GM18498 (cell line): ENCODE results near the gene XPO6.
"Not testable (repeated sequence)": the region's sequence is repeated elsewhere in the genome, so short reads cannot be mapped to it uniquely, and the experiment has no call there.

ENCODE experiments used
- ATAC-seq: cut with Tn5 transposase; IDR thresholded peaks from one replicate; pipeline ENCODE4 v1.9.1; 2021; ENCODE audit warnings: mild to moderate bottlenecking, moderate library complexity; ENCODE audit not compliant: unreplicated experiment

XPO6 gene

GRCh38 chr16:28117168-28117565 is 94.6 kb downstream of the XPO6 start:
- ATAC-seq, result no peak

- ATAC-seq, result not testable (repeated sequence)
Measured at GRCh38 chr16:28115866-28116265, 95.9 kb downstream of the XPO6 start.

GRCh38 chr16:28112908-28113307 is 98.9 kb downstream of the XPO6 start:
- no peak for ATAC-seq

- no peak for ATAC-seq
Measured at GRCh38 chr16:28110977-28111376, 100.8 kb downstream of the XPO6 start.

- no peak for ATAC-seq
Measured at GRCh38 chr16:28110479-28110878, 101.3 kb downstream of the XPO6 start.

DNA sequence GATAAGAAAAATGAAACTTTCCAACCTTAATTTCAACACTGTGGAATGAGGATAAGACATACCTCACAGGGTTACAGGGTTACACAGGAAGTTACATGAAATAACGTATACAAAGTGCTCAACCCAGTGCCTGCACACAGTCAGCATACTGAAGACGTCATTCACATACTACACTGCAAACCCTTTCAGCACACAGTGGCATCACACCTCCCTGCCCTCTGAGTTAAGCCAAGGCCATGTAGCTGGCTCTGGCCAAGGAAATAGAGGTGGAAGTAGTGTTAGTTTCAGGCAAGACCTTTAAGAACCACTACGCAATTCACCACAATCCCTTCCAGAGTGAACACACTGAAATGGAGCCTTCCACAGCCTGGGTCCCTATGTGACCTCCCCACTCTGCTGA is 101.7 kb downstream of the XPO6 start:
- ATAC-seq, result no peak

GRCh38 chr16:28108590-28109247 is 103.0 kb downstream of the XPO6 start:
- ATAC-seq, result no peak

DNA sequence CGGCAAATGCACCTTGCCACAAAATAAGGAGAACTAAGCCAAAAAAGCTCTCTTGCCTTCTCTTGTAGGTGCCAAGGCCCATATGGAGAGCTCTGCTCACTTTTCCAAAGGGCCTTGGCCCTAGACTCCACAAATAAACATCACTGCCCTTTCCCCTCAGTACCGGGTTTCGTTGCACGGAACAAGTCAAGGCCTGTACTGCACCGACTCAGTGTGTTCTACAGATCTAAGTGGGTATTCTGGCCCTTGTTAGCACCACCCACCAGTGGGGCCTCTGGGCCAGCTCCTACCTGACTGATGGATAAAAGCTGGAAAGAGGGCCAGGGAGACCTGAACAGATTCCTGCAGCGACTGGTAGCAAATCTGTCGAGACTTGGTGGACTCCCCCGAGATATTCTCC is 104.5 kb downstream of the XPO6 start:
- no peak for ATAC-seq

DNA sequence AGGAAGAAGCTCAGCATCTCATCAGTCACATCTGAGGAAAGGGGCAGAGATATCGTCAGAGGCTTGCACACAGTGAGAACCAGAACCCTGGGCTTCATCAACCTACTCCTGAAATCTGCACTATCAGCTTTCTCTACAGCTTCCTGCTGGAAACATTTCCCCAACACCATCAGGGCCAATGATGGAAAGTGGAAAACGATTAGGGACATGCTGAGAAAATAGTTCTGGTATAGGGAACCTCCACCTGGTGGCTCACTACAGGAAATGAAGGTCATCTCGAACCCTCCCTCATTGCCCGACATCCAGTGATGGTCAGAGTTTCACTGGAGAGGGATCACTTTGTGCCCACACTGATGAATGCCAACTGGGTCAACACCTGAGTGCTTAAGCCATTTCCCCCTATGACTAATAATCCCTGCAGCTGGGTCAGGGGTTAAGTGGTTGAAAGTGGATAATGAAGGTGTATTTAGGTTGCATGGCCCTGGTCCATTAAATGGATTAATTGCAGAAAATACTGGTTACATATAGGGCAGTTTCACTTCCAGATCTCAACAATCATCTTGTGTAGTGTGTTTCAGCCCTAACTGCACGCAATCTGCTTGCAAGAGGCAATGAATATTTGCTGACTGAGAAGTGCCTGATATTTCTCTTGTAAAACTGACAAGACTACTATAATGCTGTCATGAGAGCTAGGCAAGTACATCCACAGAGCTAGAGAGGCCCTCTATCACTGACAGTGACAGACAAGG is 105.1 kb downstream of the XPO6 start:
- no peak for ATAC-seq

DNA sequence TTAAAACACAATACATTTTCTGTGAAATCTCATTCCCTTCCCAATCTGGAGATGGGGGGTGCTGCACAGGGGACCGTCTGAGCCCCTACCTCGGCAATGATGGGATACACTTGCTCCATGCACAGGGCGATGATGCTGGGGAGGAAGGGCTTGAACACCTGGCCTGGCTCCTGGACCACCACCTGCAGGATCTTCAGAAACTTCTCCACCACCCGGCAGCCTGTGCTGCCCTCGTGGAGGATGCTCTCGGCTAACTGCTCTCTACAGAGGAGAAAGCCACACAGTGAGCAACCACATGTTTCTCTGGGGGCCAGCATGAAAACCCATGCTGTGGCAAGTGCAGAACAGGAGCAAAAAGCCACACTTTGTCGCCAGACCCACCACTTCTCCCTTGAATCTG is 105.8 kb downstream of the XPO6 start:
- ATAC-seq, result no peak

GRCh38 chr16:28105297-28105696 is 106.5 kb downstream of the XPO6 start:
- ATAC-seq, result no peak

DNA sequence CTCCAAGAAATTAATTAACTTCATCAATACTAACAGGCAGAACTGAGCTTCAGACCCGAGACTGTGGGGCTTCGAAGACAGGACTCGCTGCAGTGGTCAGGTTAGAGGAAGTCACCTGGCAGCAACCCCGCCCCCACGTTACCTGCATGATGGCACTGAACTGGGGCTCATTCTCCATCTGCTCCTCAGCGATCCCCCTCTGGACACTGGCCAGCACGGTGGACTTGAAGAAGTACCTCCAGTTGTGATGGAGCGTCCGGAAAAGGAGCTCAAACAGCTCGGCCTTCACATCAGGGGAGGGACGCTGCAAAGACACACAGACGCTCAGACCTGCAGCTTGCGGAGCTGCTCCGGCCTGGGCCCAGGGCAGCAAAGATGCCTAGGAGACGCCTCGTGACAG is 107.4 kb downstream of the XPO6 start:
- ATAC-seq, result no peak

GRCh38 chr16:28103516-28104170 is 108.1 kb downstream of the XPO6 start:
- ATAC-seq, result no peak

DNA sequence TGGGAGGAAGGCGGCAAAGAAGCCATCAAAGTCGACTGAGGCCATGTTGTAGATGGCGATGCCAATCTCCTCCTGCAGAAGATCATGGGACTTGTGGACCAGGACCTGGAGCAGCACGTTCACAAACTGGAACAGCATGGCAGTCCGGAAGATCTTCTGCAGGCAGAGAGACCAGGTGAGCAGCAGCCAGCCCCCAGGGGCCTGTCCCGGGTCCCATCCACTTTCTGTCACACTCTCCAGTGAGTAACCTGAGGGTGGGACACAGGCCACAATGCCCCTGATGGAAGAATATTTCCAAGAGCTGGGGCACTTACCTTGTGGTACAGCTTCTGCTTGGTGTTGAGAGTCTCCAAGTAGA is 110.3 kb downstream of the XPO6 start:
- no peak for ATAC-seq

DNA sequence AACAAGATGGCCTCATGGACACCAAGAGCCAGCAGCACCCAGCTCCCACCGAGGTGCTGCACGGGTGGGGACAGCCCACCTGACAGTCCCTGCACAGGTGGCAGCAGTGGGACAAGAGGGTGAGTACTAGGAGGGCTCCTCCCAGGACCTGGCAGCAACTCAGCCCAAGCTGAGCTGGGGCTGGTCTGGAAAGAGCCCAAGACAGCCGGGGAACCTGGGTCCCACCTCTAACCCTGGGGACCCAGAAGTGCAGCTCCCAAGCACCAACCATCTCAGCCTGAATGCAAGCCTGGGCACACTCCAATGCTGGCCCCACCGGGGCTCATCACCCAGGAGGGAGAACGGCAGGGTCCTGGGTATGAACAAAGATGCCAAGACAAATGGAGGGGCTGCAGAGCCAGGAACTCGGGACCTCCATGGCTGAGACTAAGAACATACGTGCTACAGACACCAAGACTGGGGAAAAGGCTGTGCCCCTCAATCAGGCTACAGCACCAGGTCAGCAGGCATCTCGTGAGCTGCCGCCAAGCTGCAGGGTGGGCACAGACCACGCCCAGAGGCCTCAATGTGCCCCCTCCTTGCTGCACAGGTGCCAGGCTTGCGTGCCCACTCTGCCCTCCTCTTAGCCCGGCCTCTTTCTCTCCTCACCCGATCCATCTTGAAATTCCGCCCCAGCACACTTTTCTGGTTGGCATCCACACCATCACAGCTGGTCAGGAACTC is 110.8 kb downstream of the XPO6 start:
- no peak for ATAC-seq

DNA sequence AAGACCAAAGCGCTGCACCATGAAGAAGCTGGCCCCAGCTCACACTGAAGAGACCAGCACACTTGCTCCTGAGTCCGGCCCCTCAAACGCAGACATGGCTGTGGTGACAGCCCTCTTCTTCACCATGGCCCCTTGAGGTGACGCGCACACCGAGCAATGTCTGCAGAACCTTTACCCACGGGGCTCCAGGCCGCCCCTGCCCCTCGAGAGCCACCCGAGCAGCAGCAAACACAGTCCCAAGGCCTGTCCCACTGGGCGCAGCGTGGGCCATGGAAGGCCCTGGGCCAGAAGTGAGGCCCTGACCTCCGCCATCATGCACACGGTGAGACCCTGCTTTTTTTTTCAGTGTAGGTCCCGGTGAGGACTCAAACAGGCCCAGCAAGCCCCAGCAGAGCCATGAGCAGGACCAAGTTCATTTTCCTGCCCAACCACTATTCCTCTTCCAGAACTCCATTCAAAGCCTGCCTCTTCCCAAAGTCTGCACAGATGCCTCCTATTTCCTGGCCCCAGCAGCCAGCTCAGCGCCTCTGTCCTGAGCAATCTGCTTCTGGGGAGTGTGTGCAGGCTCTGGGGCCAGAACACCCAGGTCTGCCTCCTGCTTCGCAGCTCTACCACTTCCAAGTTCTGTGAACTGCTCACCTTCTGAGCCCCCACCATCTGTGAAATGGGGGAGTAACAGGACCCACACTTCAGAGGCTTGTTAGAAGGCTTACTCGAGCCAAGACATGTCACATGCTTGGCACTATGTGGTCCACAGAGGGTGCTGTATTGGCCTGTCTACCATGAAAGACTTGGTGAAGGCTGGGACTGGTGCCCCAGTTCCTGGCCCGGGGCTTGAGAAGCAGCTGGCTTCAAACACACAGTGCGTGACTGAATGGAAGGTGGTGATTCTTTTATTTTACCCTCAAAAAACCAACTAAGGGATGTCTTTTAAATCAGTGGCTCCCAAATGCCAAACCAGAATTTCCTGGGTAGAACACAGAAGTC is 112.5 kb downstream of the XPO6 start:
- no peak for ATAC-seq

GRCh38 chr16:28098171-28098958 is 113.4 kb downstream of the XPO6 start:
- no peak for ATAC-seq

DNA sequence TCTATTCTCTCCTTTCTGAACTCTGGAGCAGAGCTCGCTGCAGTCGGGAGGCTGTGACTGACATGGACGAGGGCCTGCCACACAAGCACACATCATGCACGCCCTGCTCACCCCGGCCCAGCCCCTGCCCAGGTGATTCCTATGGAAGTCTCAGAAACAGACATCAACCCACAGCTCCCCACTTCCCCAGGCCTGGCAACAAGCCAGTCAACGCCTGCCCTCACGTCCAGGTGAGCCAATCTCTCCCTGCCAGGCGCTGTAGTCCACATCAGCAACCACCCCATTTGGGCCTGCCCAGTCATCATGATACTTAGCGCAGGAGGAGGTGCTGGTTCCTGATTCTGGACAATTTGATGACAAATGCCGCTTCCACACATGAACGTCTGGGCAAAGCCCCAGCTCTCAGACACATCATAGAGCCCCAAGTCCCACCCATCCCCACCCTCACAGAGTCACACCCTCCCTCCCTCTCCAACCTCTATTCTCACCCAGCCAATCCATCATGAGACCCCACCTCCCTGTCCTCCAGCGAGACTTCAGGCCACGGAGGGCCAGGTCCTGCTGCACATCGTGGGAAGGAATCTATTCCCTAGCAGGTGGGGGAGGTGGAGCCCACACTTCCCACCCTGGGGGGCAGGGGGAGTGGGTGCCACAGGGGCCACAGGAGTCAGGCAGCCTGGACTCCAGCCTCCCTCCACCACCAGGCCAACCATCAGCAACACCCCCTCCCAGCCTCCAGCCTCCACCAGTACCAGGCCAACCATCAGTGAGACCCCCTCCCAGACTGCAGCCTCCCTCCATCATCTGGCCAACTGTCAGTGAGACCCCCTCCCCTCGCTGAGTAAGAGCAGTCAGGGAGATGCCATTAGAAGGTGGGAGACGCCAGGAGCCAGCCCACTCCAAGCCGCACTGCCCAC is 114.5 kb downstream of the XPO6 start:
- no peak for ATAC-seq

DNA sequence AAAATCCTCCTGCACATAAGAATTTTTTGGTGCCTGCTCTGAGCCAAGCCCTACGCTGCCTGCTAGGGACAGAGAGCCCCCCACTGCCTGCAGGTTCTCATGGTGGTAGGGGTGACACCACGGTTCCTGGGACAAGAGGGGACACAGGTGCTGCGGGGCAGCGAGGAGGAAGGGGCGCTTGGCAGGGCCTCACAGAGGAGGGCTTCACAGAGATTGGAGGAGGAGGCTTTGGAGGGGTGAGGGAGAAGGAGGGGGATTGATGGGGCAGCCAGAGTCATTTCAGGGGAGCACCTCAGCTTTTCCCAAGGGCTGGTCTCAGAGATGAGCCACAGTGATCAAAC is 118.4 kb downstream of the XPO6 start:
- ATAC-seq, result no peak
